ENCODE data around the gene CFAP161. TPM values are rescaled to one million over a fixed set of nuclear protein-coding genes. Genes with fewer than 3 reads are reported as not detected.

The CFAP161 gene
- total RNA-seq, 1 donor = under 0.01 TPM

DNA sequence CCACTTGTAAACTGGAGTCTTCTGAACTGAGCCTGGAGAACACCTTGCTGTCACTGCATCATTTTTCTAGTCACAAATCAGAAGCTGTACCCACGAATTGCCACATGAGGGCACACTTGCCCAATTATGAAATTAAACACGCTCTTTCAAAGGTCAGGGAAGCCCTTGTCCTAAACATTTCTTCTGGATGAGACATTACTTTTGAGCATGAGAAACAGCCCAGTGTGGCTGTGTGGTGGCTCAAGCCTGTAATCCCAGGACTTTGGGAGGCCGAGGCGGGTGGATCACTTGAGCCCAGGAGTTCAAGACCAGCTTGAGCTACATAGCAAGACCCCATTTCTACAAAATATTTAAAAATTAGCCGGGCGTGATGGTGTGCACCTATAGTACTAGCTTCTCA lies 27.5 kb upstream of the CFAP161 start:
- peak; percentile 13 to 77 (median 48) for DNase-seq (ENCODE audit: low read depth in 2 of 3, low spot score in 2 of 3)

DNA sequence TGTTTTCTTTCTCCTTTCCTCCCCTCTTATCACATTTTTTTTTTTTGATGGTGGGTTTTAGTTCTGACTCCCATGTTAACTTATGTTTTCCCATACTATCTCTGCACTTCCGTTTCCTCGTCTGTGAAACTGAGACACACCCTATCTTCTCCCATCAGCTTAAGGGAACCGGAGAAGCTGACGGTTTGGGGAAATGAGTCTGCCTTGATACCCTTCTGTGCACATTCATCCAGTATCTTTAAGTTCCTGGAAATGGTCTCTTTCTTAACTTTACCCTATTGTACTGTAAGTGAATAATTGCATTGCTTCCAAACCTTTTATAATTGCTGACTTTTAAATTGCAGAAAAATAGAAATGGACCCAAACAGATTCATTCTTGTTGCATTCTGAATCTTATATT lies 26.2 kb upstream of the CFAP161 start:
- no peak for DNase-seq (ENCODE audit: low read depth in 2 of 3, low spot score in 2 of 3)

DNA sequence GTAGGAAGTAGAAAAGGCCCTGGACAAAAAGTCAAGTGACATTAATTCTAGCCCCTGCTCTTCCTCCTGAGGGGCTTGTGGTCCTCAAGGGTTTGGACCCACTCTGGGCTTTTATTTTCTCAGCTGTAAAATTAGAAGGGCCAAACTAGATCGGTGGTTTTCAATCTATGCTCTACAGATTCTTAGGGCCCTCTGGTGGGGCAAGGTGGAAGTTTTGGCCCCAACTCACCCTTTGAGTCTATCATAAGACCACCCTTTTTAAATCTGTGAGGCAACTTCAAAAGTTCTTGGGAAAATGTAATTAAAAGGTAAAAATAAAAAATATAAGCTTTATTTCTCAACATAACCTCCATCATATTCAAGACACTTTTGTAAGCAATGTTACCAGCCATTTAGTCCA lies 25.6 kb upstream of the CFAP161 start:
- DNase-seq (ENCODE audit: low read depth in 2 of 3, low spot score in 2 of 3) = peak in 1 of 3 donors; percentile 70

DNA sequence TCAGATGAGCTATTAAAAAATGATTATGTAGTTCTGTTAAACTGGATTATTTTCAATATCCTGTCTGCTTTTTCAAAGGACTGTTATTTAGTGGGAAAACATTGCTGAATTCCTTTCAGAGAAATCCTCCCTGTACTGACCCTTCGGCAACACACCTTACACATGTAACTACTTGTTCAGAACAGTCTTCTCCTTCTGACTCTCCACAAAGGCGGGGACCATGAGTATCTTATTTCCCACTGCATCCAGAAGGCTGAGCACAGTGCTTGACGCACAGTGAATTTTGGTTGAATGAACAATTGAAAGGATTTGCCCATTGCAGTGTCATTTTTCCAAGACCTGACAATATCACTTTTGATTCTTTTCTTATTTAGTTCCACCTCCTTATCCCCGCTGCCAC lies 23.1 kb upstream of the CFAP161 start:
- no peak for DNase-seq (ENCODE audit: low read depth in 2 of 3, low spot score in 2 of 3)

DNA sequence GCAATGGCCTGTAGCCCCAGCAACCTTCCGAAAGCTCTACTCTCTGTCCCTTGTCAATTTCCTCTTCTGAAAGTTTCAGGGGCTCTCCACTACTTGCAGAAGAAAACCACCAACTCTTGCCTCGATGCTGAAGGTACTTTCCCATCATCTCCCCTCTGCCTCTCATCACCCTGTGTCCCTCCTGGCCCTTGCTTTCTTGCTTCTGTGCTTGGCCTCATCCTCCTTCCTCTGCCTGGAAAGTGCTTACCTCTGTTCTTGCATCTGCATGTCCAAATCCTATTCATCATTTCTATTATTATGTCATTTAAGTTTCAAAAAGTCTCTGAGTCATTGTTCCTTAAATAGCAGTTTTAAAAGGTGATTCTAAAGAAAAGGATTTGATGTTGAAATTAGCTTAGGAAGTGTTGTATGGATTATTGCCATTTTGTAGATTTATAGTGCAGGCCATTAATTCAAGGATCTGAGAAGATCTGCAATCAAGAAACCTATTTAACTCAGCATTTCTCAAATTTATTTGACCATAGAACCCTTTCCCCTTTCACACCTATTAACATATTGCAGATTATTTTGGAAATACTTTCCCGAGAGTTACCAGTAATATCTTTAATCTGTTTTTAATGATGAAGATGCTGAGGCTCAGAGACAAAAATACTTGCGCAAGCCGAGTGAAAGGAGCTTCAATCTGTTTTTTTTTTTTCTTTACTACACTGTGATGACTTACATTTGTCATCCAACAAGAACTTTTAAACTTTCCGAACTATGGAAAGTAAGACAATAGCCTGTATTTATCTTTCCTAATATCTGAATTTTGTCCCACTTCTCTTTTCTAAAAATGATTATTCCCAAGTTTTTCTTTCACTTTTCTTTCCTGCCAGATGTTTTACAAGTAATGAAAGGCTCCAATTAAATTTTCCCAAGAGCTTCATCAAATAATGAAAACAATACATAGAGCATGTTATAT lies 22.3 kb upstream of the CFAP161 start:
- DNase-seq (ENCODE audit: low read depth in 2 of 3, low spot score in 2 of 3) = no peak

DNA sequence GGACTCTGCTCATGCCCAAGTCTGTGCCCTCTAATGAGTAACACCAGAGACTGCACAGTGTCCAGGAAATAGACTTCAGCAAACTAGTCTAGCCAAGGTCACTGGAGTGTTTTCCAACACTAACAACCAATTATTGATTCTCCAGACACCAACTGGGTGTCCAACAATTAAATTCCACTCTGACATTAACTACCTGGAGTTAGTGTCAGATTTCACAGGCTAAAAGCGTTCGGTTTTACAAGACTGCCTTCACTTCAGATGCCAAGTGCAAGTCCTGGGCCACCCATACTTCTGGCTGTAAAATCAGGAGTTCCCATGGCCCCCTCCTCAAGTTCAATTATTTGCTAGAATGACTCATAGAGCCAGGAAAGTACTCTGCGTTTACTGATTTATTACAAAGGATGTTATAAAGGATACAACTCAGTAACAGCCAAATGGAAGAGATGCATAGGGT lies 20.8 kb upstream of the CFAP161 start:
- DNase-seq (ENCODE audit: low read depth in 2 of 3, low spot score in 2 of 3) = no peak

DNA sequence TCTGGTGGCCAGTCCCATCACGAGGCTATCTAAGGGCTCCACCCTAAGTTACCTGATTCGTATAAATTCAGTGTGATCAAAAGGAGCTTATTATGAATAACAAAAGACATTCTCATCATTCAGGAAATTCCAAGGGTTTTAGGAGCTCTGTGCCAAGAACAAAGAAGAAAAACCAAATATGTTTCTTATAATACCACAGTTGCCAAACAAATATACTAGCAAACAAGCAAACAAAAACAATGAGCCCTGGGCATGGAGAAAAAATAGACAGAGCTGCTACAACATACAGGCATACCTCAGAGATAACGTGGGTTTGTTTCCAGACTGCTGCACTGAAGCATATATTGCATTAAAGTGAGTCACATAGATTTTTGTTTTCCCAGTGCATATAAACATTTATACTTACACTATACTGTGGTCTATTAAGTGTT lies 20.2 kb upstream of the CFAP161 start:
- DNase-seq (ENCODE audit: low read depth in 2 of 3, low spot score in 2 of 3) = no peak

DNA sequence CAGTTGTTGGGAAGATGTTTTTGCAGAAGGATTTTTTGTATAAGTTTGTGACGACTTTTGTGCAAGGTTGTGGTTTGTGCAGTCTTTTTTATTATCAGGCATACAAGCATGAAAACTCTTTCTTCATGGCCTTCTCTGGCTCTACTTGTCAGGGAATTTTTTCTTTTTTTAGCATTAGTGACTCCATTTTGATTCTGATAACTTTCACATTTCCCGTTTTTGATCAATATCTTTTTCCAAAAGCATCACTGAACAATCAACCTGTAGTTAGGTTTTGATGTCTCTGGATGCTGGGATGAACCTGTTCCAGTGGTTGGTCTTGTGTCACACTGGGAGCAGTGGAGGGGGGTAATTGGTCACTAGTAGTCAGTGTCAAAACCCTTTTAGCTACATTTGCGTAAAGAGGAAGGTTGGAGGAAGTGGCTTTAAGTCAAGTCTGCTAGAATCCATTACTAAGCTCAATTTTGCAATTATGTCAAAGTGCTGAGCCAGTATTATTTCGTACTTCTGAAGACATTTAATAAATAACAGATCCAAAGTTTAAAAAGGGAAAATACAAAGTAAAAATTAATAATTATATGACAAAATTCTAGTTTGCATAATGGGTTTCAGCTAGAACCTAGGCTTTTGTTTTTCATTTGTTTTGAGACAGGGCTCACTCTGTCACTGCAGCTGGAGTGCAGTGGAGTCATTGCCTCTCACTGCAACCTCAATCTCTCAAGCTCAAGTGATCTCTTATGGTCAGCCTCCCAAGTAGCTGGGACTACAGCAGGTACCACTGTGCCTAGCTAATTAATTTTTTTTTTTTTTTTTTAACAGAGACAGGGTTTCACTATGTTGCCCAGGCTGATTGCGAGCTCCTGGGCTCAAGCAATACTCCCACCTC lies 18.8 kb upstream of the CFAP161 start:
- no peak for DNase-seq (ENCODE audit: low read depth in 2 of 3, low spot score in 2 of 3)

DNA sequence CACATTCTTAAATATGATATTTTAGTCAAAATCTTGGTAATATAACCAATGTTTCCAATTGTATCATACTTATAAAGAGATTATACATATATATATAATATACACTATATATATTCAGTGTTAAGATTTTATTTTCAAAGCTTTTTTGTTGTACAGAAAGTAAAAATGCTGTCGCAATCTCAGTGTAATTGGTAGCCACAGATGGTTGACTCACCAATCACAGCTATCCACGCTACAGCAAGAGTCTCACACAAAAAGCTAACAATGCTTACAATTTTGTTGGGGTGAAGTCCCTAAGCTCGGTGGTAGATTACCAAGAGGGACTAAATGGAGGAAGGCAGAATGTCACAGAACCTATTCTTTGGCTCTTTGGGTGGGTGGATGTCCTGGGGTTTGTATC lies 16.9 kb upstream of the CFAP161 start:
- DNase-seq (ENCODE audit: low read depth in 2 of 3, low spot score in 2 of 3) = no peak

DNA sequence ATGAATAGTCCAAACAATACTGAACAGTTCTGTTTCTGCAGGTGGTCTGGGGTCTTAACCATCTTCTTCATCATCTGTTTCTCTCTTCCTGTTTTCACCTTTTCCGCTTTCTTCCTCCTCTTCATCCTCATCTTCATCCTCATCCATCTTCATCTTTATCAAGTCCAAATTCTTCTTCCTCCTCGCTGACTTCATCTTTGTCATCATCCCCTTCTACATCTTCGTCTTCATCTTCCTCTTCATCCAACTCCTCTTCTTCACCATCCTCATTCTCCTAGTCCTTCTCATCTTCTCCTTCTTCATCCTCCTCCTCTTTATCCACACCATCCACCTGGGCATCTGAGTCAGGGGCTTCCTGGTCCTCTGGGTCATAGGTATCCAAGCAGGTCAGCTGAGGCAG lies 16.5 kb upstream of the CFAP161 start:
- no peak for DNase-seq (ENCODE audit: low read depth in 2 of 3, low spot score in 2 of 3)

DNA sequence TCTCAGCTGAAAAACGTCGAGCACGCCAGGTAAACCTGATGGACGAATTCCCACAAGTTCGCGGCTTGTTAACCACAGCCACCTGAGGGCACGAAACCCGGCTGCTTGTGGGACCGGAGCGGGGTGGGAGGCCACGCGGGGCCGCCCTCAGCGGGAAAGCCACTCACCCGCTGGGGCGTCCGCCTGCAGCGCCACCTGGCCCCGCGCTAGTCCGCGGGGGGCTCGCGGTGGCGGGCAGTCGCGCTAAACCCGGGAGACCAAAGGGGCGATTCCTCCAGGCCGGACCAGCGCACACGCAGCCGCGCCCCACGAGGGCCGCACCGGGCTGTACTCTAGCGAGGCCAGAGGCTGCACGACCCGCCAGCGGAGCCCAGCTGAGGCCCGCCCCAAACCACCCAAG lies 15.7 kb upstream of the CFAP161 start:
- DNase-seq (ENCODE audit: low read depth in 2 of 3, low spot score in 2 of 3) = no peak

DNA sequence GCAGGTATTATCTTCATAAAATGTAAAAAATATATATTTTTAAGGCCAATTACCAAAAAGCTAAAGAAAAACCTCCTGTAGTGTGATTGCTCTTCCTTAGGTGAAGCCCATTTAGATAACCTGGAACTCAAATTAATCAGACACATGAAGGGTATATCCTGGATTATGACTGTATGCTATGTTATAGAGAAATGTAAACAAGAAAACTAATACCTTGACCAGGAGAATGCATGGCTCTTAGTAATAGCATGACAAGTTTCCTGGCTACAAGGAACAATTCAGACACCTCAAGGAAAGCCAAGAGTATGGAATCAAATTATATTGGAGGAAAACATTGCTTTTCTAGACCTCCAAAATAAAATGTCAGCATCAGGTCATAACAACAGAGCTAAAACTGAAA lies 14.0 kb upstream of the CFAP161 start:
- DNase-seq (ENCODE audit: low read depth in 2 of 3, low spot score in 2 of 3) = no peak

DNA sequence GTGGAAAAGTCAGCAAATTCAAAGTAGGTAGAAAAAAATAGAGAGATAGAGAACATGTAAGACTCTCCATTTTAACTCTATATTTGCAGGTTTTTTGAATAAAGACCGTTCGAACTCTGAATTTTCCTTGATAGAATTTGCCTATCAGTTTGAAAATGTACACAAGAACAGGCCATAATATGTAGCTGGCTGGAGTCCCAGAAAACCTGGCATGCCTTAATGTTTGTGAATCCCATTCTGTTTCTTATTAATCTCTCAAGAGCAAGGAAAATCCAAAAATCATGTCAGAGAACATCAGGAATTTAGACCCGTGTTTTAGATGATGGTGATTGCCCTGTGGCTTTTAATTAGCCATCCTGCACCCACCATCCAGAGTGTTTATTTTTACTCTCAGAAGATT lies 7.2 kb upstream of the CFAP161 start:
- DNase-seq (ENCODE audit: low read depth in 2 of 3, low spot score in 2 of 3) = no peak

DNA sequence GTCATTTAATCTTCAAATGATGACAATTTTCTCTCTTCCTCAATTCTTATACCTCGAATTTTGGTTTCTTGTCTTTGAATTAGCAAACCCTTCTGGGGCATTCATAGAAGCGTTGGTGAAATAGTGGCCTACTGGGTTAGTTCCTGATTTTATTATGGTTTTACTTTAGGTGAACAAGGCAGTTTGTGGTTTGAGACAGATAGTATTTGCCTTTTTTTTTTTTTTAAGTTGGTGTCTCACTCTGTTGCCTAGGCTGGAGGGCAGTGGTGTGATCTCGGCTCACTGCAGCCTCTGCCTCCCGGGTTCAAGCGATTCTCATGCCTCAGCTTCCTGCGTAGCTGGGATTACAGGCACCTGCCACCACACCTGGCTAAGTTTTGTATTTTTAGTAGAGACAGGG lies 7.4 kb downstream of the CFAP161 start:
- peak in 2 of 3 donors; percentile 26 to 76 for DNase-seq (ENCODE audit: low read depth in 2 of 3, low spot score in 2 of 3)

DNA sequence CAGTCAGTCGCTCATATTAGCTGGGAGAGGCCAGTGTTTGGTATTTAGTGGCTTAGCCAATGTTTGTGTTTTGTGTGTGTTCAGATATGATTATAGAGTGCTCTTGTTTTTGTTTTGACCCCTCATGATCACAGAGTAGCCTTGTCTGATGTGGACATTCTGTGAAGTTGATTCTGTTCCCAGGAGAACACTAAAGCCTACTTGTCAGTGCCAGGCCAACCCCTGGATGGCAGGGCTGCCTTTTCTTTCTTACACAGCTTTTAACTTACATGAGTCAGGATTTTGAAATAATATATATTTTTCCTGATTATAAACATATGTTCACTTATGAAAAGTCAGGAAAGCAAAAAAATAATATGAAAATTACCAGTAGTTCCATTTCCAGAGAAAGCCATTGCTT lies 11.9 kb downstream of the CFAP161 start:
- DNase-seq (ENCODE audit: low read depth in 2 of 3, low spot score in 2 of 3) = no peak

DNA sequence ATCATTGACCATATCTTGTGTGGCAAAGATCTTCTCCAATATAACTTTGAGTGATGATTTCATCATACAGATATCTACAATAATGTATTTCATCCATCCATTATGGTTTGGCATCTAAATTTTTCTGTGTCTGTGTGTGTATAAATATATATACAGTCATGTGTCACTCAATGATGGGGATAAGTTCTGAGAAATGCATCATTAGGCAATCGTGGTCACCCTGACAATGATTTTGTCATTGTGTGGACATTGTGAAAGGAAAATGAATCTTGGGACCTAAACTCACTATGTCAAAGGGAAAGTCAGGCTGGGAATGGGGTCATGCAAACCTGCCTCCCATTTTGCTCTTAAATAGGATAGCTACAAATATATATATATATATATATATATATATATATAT lies 12.4 kb downstream of the CFAP161 start:
- DNase-seq (ENCODE audit: low read depth in 2 of 3, low spot score in 2 of 3) = no peak

DNA sequence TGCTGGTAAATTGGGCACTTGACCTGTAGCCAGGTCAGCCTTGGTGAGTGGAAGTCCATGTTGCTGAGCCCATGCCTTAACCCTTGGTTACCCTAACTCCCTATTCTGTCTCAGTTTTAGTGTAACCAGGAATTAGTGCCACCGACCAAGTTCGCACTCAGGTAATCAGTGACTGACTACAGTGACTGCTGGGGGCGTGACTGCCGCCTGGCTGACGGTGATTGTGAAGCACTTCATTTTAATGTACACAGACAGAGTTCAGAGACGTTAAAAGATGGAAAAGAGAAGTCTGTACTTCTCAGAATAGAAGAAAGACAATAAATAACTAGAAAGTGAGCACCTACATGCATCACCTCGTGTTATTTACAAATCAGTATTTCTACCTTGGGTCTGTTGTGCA lies 17.3 kb downstream of the CFAP161 start:
- DNase-seq (ENCODE audit: low read depth in 2 of 3, low spot score in 2 of 3) = no peak

DNA sequence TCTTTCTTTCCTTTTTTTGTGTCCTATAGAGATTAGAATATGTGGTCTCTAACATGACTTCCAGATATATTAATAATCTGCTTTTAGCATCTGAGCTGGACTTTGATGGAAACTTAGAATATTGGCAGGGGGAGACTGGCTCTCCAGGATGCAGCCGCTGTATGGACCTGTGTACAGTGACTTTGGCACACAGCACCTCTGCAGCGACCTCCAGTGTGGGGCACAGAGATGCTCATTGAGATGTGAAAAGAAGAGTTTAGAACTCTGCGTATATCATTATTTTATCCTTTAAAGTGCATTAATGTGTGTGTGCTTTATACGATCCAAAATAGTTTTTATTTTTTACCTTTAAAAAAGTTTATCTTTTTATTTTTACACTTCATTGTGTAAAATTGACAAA lies 18.3 kb downstream of the CFAP161 start:
- DNase-seq (ENCODE audit: low read depth in 2 of 3, low spot score in 2 of 3) = no peak

DNA sequence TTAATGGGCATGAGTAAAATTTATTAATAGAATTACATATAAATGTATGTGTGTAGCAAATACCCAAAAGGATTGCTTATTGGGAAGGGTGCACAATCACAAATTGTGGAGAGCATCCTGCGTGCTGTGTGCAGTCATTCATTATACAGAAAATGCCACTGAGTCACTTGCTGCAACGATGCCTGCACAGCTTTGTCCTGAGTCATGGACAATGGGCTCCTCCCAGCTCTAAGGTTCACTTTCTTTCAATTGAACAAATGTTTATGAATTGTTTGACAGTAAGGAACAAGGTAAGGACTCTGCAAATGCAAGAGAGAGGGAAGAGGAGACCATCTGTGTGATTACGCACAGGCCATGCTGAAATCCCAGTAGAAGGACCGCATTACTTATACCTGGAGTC lies 18.7 kb downstream of the CFAP161 start:
- DNase-seq (ENCODE audit: low read depth in 2 of 3, low spot score in 2 of 3) = no peak

DNA sequence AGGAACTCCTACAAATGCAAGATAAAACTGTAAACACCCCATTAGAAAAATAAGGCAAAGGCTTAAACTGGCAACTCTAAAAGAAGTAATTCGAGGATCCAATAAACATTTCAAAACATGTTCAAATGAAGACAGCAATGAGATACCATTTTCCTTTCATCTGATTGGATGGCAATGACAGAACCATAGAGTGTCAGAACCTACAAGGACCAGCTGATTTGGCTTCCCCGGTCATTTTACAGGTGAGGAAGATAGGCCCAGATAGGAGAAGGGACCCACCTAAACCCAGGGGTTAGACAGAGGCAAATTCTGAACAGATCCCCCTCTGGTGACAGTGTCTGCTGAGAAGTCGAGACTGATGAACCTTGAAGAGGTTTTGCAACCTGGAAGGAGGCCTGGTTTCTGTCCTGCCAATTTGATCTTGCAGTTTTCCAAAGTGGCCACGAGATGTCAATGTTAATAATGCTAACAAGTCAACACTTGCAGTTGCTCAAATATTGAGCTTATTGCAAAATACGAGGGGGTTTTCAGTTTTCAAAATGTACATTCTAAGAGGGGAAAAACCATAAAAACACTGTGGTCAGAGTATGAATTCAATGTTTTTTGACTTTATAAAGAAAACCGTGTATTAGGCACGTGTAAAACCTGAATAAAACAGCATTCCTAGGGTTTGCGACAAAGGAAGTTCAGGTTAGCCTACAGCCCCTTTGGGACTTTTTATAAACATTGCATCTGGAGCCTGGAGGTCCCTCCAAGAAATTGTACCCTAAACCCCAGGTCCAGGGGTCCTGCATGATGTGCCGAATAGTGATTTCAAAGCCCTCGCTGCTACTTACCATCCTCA lies 21.5 kb downstream of the CFAP161 start:
- peak in 2 of 3 donors; percentile 45 to 74 for DNase-seq (ENCODE audit: low read depth in 2 of 3, low spot score in 2 of 3)

DNA sequence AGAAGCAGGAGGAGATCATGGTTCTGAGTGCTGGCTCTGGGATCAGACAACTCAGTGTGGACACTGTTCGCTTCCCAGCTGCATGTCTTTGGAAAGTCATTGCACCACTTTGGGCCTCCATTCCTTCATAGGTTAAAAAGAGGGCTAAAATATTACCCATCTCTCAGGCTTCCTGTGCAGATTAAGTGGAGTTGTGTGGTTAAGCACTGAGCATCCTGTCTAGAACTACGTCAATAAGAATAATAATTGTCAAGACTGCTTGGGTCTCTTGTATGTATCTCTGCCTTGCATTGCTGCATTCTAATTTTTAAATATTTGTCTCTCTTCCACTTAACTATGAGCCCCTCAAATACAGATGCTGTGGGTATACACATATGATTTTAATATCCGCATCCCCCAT lies 22.3 kb downstream of the CFAP161 start:
- no peak for DNase-seq (ENCODE audit: low read depth in 2 of 3, low spot score in 2 of 3)

Data from hematopoietic multipotent progenitor cell (in vitro differentiated cells).